Neural cell (in vitro differentiated cells): ENCODE data around the gene JMJD4. TPM values are rescaled to one million over a fixed set of nuclear protein-coding genes. Genes with fewer than 3 reads are reported as not detected.

ENCODE experiments used
- H2AFZ ChIP-seq: fragments of 200-600, 300-800 bp; sonication (generic), shearing (Covaris generic); 2 replicates; pipeline ENCODE4 v1.6.0; 2014; ENCODE audit warnings: low read depth, mild to moderate bottlenecking, antibody characterized with exemption, low read length, moderate library complexity
- H3F3A ChIP-seq: fragments of 200-600 bp; shearing (Covaris generic); 2 replicates; pipeline ENCODE4 v1.6.1; 2016; ENCODE audit warnings: mild to moderate bottlenecking, moderate library complexity, mixed read lengths, antibody characterized with exemption, low read length; ENCODE audit not compliant: insufficient read depth, poor library complexity, severe bottlenecking
- H3K27ac ChIP-seq: fragments of 200-600, 300-800 bp; sonication (generic), shearing (Covaris generic); 2 replicates; pipeline ENCODE4 v1.5.1; 2014; ENCODE audit warnings: mild to moderate bottlenecking, low read length, moderate library complexity
- H3K27me3 ChIP-seq: fragments of 300-800, 200-600 bp; sonication (generic), shearing (Covaris generic); 2 replicates; pipeline ENCODE4 v1.6.0; 2014; ENCODE audit warnings: mild to moderate bottlenecking, low read depth, low read length, moderate library complexity; ENCODE audit not compliant: insufficient read depth
- H3K36me3 ChIP-seq: fragments of 300-800, 200-600 bp; sonication (generic), shearing (Covaris generic); 2 replicates; pipeline ENCODE4 v1.5.1; 2014; ENCODE audit warnings: mild to moderate bottlenecking, antibody characterized with exemption, low read length, moderate library complexity; ENCODE audit not compliant: insufficient read depth
- H3K4me2 ChIP-seq: fragments of 300-800, 200-600 bp; sonication (generic), shearing (Covaris generic); 2 replicates; pipeline ENCODE4 v1.6.0; 2014; ENCODE audit warnings: mild to moderate bottlenecking, low read length
- H3K4me3 ChIP-seq: fragments of 300-800, 200-600 bp; sonication (generic), shearing (Covaris generic); 2 replicates; pipeline ENCODE4 v1.5.1; 2014; ENCODE audit warnings: mild to moderate bottlenecking, low read length, moderate library complexity
- H3K79me2 ChIP-seq: fragments of 200-600 bp; shearing (Covaris generic); replicated peaks from 2 replicates; pipeline ENCODE4 v1.6.0; 2014; ENCODE audit warnings: mild to moderate bottlenecking, low read length, moderate library complexity; ENCODE audit not compliant: insufficient read depth
- H3K9ac ChIP-seq: fragments of 300-800, 200-600 bp; sonication (generic), shearing (Covaris generic); 2 replicates; pipeline ENCODE4 v1.6.1; 2016; ENCODE audit warnings: mild to moderate bottlenecking, low read length, mixed read lengths
- H3K9me2 ChIP-seq: fragments of 200-600 bp; shearing (Covaris generic); 2 replicates; pipeline ENCODE4 v1.6.1; 2016; ENCODE audit warnings: mild to moderate bottlenecking, low read length, mixed read lengths; ENCODE audit not compliant: insufficient read depth
- H3K9me3 ChIP-seq: fragments of 200-600, 300-800 bp; sonication (generic), shearing (Covaris generic); 2 replicates; pipeline ENCODE4 v1.6.1; 2016; ENCODE audit warnings: mild to moderate bottlenecking, mixed run types, low read length, moderate library complexity, mixed read lengths
- H4K20me1 ChIP-seq: fragments of 200-600 bp; shearing (Covaris generic); 2 replicates; pipeline ENCODE4 v1.6.1; 2016; ENCODE audit warnings: mild to moderate bottlenecking, mixed run types; ENCODE audit not compliant: insufficient read depth
- EP300 ChIP-seq: fragments of 450-650 bp; conservative IDR thresholded peaks from 2 replicates; pipeline ENCODE4 v1.6.1; 2014; ENCODE audit warnings: antibody characterized with exemption, mild to moderate bottlenecking, moderate library complexity; ENCODE audit not compliant: poor library complexity, severe bottlenecking
- EZH2 ChIP-seq: fragments of 200-600, 300-800 bp; shearing (Covaris generic), sonication (generic); IDR thresholded peaks from 2 replicates; pipeline ENCODE4 v1.6.1; 2014; ENCODE audit warnings: antibody characterized with exemption, low read length, borderline replicate concordance, mild to moderate bottlenecking; ENCODE audit not compliant: insufficient read depth, poor library complexity, severe bottlenecking
- MXI1 ChIP-seq: fragments of 450-650 bp; conservative IDR thresholded peaks from 2 replicates; pipeline ENCODE4 v1.6.1; 2014; ENCODE audit warnings: antibody characterized with exemption, mild to moderate bottlenecking; ENCODE audit not compliant: poor library complexity, severe bottlenecking
- POLR2AphosphoS5 ChIP-seq: IDR thresholded peaks from 2 replicates; pipeline ENCODE4 v1.6.1; 2012
- RAD21 ChIP-seq: fragments of 450-650 bp; conservative IDR thresholded peaks from 2 replicates; pipeline ENCODE4 v1.6.1; 2014; ENCODE audit warnings: antibody characterized with exemption, mild to moderate bottlenecking, moderate library complexity
- REST ChIP-seq: IDR thresholded peaks from 2 replicates; pipeline ENCODE4 v1.6.1; 2012; ENCODE audit warnings: borderline replicate concordance
- SMC3 ChIP-seq: fragments of 450-650 bp; conservative IDR thresholded peaks from 2 replicates; pipeline ENCODE4 v1.6.1; 2014; ENCODE audit warnings: antibody characterized with exemption, mild to moderate bottlenecking, moderate library complexity; ENCODE audit not compliant: poor library complexity
- TAF1 ChIP-seq: IDR thresholded peaks from 2 replicates; pipeline ENCODE4 v1.6.1; 2012; ENCODE audit warnings: low read depth
- polyA plus RNA-seq: library from polyadenylated mRNA; depleted of rRNA; stranded (reverse); fragments of >200 nt; gene quantifications from 2 replicates; pipeline ENCODE4 v1.2.3, GENCODE V29; 2014
- TF ChIP-seq, protein P1 (sequence below): fragments of 450-650 bp; IDR thresholded peaks from 2 replicates; pipeline ENCODE4 v1.5.1; 2014; ENCODE audit warnings: antibody characterized with exemption, mild to moderate bottlenecking, moderate library complexity; ENCODE audit not compliant: poor library complexity, severe bottlenecking

The JMJD4 gene
- polyA plus RNA-seq, 1 donor from 2014 or later, result 17.2 TPM

GRCh38 chr1:227728892-227729143, 6.3 kb downstream of the JMJD4 start:
- no peaks in the 10 kb centered on the region for H3K27me3 ChIP-seq
- peak overlapping the region; percentile 52 for H3K9ac ChIP-seq
- no peak overlapping the region for H3K27ac ChIP-seq
- no peaks in the 10 kb centered on the region for H4K20me1 ChIP-seq
- H3K9me3 ChIP-seq, result no peaks in the 10 kb centered on the region
- H3K36me3 ChIP-seq, result no peaks in the 10 kb centered on the region
- peak overlapping the region; percentile 69 for H3K4me3 ChIP-seq
- no peaks in the 10 kb centered on the region for H3F3A ChIP-seq
- peaks cover 3% of the 10 kb centered on the region for H3K79me2 ChIP-seq
- no peak overlapping the region for H3K4me2 ChIP-seq
- no peaks in the 10 kb centered on the region for H3K9me2 ChIP-seq
- no peak overlapping the region for H2AFZ ChIP-seq
- TF ChIP-seq MXI1 (no peak), EZH2 (no peak), TAF1 (no peak), POLR2AphosphoS5 (no peak), REST (no peak), RAD21 (no peak), SMC3 (no peak), EP300 (no peak)
- TF ChIP-seq, protein P1, sequence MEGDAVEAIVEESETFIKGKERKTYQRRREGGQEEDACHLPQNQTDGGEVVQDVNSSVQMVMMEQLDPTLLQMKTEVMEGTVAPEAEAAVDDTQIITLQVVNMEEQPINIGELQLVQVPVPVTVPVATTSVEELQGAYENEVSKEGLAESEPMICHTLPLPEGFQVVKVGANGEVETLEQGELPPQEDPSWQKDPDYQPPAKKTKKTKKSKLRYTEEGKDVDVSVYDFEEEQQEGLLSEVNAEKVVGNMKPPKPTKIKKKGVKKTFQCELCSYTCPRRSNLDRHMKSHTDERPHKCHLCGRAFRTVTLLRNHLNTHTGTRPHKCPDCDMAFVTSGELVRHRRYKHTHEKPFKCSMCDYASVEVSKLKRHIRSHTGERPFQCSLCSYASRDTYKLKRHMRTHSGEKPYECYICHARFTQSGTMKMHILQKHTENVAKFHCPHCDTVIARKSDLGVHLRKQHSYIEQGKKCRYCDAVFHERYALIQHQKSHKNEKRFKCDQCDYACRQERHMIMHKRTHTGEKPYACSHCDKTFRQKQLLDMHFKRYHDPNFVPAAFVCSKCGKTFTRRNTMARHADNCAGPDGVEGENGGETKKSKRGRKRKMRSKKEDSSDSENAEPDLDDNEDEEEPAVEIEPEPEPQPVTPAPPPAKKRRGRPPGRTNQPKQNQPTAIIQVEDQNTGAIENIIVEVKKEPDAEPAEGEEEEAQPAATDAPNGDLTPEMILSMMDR, result no peak

- H4K20me1 ChIP-seq, result no peaks in the 10 kb centered on the region
- H3K4me2 ChIP-seq, result no peak overlapping the region
- no peaks in the 10 kb centered on the region for H3K9me3 ChIP-seq
- no peak overlapping the region for H3K27ac ChIP-seq
- peak overlapping the region; percentile 53 for H3K9ac ChIP-seq
- H2AFZ ChIP-seq, result no peak overlapping the region
- no peaks in the 10 kb centered on the region for H3K79me2 ChIP-seq
- TF ChIP-seq POLR2AphosphoS5, result peak; percentile 12
- TF ChIP-seq MXI1, result no peak
- no peaks in the 10 kb centered on the region for H3F3A ChIP-seq
- H3K36me3 ChIP-seq, result no peaks in the 10 kb centered on the region
- H3K4me3 ChIP-seq, result peak overlapping the region; percentile 69
- H3K27me3 ChIP-seq, result no peaks in the 10 kb centered on the region
- no peaks in the 10 kb centered on the region for H3K9me2 ChIP-seq
These were observed 6.8 kb downstream of the JMJD4 start for GRCh38 chr1:227728059-227728891.
